PFSK-1 (cell line): ENCODE measurements around the gene ITIH2.

Experiments used
- FOXP2 ChIP-seq: optimal IDR thresholded peaks from 2 replicates; pipeline ENCODE3; 2011; ENCODE audit warnings: borderline replicate concordance, control low read depth, inconsistent platforms; ENCODE audit not compliant: insufficient read depth; ENCODE audit errors: extremely low read length, extremely low read depth
- POLR2AphosphoS5 ChIP-seq: IDR thresholded peaks from 2 replicates; pipeline ENCODE4 v1.6.1; 2012; ENCODE audit warnings: low read depth, mild to moderate bottlenecking, control low read depth, low read length, moderate library complexity
- SIN3A ChIP-seq: IDR thresholded peaks from 2 replicates; pipeline ENCODE4 v1.6.1; 2012; ENCODE audit warnings: mild to moderate bottlenecking, low read length, moderate library complexity, borderline replicate concordance; ENCODE audit not compliant: insufficient read depth
- TAF1 ChIP-seq: IDR thresholded peaks from 2 replicates; pipeline ENCODE4 v1.6.1; 2012; ENCODE audit warnings: low read length, control low read depth, borderline replicate concordance; ENCODE audit not compliant: insufficient read depth
- TF ChIP-seq, protein P1 (sequence below), 2 experiments: IDR thresholded peaks; 2 replicates each; pipeline versions ENCODE4 v1.6.1 to v1.8.0; 2011 to 2012; ENCODE audit warnings: low read depth in 2 of 2, low read length in 2 of 2, control low read depth in 1 of 2, inconsistent platforms in 1 of 2, mild to moderate bottlenecking in 1 of 2, moderate library complexity in 1 of 2; ENCODE audit not compliant: insufficient read depth in 1 of 2

The ITIH2 gene

GRCh38 chr10:7704071-7705016 lies 1.2 kb downstream of the ITIH2 start:
- TF ChIP-seq TAF1, result no peak
- TF ChIP-seq, protein P1, sequence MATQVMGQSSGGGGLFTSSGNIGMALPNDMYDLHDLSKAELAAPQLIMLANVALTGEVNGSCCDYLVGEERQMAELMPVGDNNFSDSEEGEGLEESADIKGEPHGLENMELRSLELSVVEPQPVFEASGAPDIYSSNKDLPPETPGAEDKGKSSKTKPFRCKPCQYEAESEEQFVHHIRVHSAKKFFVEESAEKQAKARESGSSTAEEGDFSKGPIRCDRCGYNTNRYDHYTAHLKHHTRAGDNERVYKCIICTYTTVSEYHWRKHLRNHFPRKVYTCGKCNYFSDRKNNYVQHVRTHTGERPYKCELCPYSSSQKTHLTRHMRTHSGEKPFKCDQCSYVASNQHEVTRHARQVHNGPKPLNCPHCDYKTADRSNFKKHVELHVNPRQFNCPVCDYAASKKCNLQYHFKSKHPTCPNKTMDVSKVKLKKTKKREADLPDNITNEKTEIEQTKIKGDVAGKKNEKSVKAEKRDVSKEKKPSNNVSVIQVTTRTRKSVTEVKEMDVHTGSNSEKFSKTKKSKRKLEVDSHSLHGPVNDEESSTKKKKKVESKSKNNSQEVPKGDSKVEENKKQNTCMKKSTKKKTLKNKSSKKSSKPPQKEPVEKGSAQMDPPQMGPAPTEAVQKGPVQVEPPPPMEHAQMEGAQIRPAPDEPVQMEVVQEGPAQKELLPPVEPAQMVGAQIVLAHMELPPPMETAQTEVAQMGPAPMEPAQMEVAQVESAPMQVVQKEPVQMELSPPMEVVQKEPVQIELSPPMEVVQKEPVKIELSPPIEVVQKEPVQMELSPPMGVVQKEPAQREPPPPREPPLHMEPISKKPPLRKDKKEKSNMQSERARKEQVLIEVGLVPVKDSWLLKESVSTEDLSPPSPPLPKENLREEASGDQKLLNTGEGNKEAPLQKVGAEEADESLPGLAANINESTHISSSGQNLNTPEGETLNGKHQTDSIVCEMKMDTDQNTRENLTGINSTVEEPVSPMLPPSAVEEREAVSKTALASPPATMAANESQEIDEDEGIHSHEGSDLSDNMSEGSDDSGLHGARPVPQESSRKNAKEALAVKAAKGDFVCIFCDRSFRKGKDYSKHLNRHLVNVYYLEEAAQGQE (IDR thresholded peaks at IDR 0.05; ENCODE audit: insufficient read depth in 1 of 2, low read depth in 2 of 2, low read length in 2 of 2), result no peak
- no peak for TF ChIP-seq POLR2AphosphoS5
- TF ChIP-seq FOXP2, result no peak
- no peak for TF ChIP-seq SIN3A

DNA sequence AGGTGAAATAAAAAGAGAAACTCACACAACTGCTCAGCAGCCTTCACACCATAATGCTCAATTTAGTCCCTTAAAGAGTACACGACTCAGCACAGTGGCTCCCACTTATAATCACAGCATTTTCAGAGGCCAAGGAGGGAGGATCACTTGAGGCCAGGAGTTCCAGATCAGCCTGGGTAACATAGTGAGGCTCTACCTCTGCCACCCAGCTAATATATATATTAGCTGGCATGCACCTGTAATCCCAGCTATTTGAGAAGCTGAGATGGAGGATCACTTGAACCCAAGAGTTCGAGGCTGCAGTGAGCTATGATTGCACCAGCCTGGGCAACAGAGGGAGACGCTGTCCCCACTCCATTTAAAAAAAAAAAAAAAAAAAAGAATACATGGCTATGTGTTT lies 2.2 kb downstream of the ITIH2 start:
- TF ChIP-seq SIN3A (no peak), TAF1 (no peak), FOXP2 (no peak), POLR2AphosphoS5 (no peak)
- TF ChIP-seq, protein P1 (IDR thresholded peaks at IDR 0.05; ENCODE audit: insufficient read depth in 1 of 2, low read depth in 2 of 2, low read length in 2 of 2), result no peak

DNA sequence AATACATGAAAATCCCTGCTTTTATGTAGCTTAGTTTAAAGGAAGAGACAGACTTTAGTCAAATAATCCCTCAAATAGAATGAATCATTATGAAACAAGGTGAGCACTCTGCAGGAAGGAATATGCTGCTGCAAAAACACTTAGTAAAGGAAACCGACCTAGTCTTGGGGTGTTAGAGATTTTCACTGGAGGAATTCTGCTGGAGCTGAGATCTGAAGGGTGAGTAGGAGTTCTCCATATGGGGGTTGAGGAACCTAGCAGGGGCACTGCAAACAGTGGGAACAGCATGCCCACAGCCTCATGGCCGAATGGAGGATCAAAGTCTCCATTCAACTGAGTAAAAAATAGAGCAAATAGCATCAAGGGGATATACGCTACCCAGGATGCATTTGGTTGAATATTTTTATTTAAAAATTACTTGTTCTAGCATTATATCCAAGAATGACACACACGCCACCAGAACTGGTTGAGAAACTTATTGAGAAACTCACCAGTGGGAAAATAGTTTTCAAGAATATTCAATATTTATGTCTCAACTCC lies 3.5 kb downstream of the ITIH2 start:
- TF ChIP-seq TAF1 (no peak), SIN3A (no peak), POLR2AphosphoS5 (no peak), FOXP2 (no peak)
- TF ChIP-seq, protein P1 (IDR thresholded peaks at IDR 0.05; ENCODE audit: insufficient read depth in 1 of 2, low read depth in 2 of 2, low read length in 2 of 2), result no peak

- TF ChIP-seq, protein P1 (IDR thresholded peaks at IDR 0.05; ENCODE audit: insufficient read depth in 1 of 2, low read depth in 2 of 2, low read length in 2 of 2), result no peak
- TF ChIP-seq FOXP2 (no peak), SIN3A (no peak), TAF1 (no peak), POLR2AphosphoS5 (no peak)
Measured at GRCh38 chr10:7707102-7707501, 4.0 kb downstream of the ITIH2 start.
